ENCODE data around the gene TP53TG3F. TPM values are rescaled to one million over a fixed set of nuclear protein-coding genes. Genes with fewer than 3 reads are reported as not detected.
"Not testable (repeated sequence)": the region's sequence is repeated elsewhere in the genome, so short reads cannot be mapped to it uniquely, and the experiment has no call there.

TP53TG3F gene, protein sequence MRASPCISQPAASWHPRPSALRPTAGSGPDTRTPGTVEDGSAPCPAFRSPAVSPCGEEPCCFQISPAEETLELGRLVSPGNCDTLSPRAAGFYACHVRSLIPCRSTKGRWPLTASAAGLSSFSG
- total RNA-seq = not detected

DNA sequence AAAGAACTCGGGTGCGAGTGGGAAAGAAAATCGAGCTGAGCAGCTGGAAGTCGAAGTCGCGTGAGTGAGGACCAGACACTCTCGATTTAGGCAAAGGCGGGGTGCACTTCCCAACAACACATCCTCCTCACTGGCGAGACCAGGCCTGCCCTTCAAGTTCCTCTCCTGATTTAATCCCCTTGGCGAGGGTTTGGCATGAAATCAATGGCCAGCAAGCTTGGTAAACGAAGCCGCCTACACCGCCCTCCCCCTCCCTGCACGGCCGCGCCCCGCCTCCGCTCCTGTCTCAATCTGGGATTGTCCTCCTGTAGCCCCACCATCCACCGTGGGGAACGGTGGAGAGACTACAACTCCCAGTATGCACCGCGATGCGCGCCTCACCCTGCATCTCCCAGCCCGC is at the start of gene TP53TG3F:
TSS of gene TP53TG3F (plus strand) at position 301 of the 400 bp plus-strand sequence. CDS start at position 369, 68 bp downstream.
- not testable (repeated sequence) for DNase-seq (ENCODE audit: low spot score in 2 of 2); H3K4me1 ChIP-seq; H3K36me3 ChIP-seq; H3K27me3 ChIP-seq; H3K4me3 ChIP-seq; H3K9me3 ChIP-seq; H3K27ac ChIP-seq
- no CpG with 5 or more reads among the region's 25 CpGs for WGBS

DNA sequence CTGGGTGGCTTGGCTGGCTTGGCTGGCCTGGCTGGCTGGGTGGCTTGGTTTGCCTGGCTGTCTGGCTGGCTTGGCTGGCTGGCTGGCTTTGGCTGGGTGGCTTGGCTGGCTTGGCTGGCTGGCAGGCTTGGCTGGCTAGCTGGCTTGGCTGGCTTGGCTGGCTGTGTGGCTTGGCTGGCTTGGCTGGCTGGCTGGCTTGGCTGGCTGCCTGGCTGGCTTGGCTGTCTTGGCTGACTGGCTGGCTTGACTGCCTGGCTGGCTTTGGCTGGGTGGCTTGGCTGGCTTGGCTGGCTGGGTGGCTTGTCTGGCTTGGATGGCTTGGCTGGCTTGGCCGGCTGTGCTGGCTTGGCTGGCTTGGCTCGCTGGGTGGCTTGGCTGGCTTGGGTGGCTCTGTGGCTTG is 32.2 kb downstream of the TP53TG3F start:
- DNase-seq (ENCODE audit: low spot score in 2 of 2); H3K36me3 ChIP-seq; H3K4me1 ChIP-seq; H3K4me3 ChIP-seq; H3K27me3 ChIP-seq; H3K27ac ChIP-seq; H3K9me3 ChIP-seq: not testable (repeated sequence)
- WGBS = no CpG with 5 or more reads among the region's 2 CpGs

DNA sequence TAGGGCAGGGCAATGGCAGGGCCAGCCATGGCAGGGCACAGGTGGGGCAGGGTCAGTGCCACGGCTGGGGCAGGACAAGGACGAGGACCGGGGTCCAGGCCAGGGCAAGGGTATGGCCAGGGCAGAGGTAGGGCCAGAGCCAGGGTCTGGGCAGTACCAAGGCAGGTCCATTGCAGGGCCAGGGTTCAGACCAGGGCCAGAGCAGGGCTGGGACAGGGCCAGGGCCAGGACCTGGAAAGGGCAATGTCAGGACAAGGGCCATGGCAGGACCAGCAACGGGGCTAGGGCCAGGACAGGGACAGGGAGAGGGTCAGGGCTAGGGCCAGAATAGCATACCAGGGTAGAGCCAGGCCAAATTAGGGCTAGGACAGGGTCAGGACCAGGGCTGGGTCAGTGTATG is 47.8 kb downstream of the TP53TG3F start:
- not testable (repeated sequence) for DNase-seq (ENCODE audit: low spot score in 2 of 2); H3K9me3 ChIP-seq; H3K36me3 ChIP-seq; H3K4me1 ChIP-seq; H3K4me3 ChIP-seq; H3K27me3 ChIP-seq; H3K27ac ChIP-seq
- WGBS = no CpG with 5 or more reads among the region's 4 CpGs

DNA sequence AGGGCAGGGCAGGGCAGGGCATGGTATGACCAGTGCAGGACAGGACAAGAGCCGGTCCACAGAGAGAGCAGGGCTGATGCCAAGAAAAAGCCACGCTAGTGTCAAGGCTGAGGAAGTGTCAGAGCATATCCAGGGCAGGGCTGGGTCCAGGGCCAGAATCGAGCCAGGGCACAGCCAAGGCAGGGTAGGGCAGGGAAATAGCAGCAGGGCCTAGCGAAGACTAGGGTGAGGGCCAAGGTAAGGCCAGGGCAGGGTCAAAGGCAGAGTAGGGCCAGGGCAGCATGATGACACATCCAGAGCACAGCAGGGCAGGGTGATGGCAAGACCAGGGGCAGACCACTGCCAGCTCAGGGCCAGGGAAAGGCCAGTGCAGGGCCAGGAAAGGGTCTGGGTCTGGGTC is 49.7 kb downstream of the TP53TG3F start:
- H3K36me3 ChIP-seq; DNase-seq (ENCODE audit: low spot score in 2 of 2); H3K27ac ChIP-seq; H3K4me3 ChIP-seq; H3K4me1 ChIP-seq; H3K9me3 ChIP-seq; H3K27me3 ChIP-seq: not testable (repeated sequence)
- no CpG with 5 or more reads among the region's 4 CpGs for WGBS

DNA sequence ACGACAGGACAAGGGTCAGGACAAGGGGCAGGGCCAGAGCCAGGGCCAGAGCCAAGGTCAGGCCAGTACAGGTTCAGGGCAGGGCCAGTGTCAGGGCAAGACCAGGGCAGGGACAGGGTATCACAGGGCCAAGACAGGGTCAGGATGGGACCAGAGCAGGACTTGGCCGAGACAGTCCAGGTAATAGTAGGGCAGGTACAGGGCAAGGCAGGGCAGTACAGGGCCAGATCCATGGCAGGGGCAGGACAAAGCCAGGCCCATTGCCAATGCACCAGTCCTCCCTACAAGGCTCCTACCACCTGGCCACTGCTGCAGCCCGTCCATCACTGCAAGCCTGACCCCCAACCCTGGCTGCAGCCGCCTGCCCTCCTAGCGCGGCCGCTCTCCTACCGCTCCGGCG is 50.5 kb downstream of the TP53TG3F start:
- H3K27me3 ChIP-seq; DNase-seq (ENCODE audit: low spot score in 2 of 2); H3K4me1 ChIP-seq; H3K9me3 ChIP-seq; H3K36me3 ChIP-seq; H3K27ac ChIP-seq; H3K4me3 ChIP-seq: not testable (repeated sequence)
- no CpG with 5 or more reads among the region's 10 CpGs for WGBS

Other genes starting within 250 kb of the TP53TG3F start
- gene TP53TG3E, start 155.3 kb upstream of the TP53TG3F start, total RNA-seq = not detected
- not detected for gene TP53TG3B, start 98.8 kb upstream of the TP53TG3F start, total RNA-seq